ENCODE data around the gene AEBP2.

DNA sequence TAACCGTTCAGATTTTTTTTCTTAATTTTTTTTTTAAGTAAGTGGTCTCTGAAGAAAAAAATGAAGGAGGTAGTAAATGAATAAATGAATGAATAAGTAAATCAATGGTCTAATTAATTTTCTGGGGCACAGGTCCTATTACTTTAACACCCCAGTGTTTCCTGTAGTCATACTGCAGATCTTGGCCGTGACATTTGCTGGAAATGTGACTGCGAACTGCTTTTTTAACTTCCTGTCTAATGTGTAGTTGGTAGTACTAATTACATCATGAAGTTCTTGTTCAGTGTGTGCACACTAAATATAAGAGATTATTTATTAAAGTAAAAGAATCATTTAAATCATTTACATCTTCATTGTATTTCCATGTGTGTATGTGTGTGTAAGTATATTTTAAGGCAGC lies 45.4 kb downstream of the AEBP2 start:
- TF ChIP-seq RFX5 (IDR thresholded peaks at IDR 0.05; ENCODE audit: low read depth, low read length) (no peak), POLR2A (IDR thresholded peaks at IDR 0.05; ENCODE audit: low read depth, low read length) (no peak), MAZ (IDR thresholded peaks at IDR 0.05; ENCODE audit: borderline replicate concordance, low read depth, low read length) (no peak), CTCF (conservative IDR thresholded peaks at IDR 0.05; ENCODE audit: low read depth, low read length) (no peak), CHD1 (IDR thresholded peaks at IDR 0.05; ENCODE audit: low read depth, low read length) (no peak), RAD21 (IDR thresholded peaks at IDR 0.05; ENCODE audit: low read length) (no peak), MXI1 (IDR thresholded peaks at IDR 0.05; ENCODE audit: borderline replicate concordance, low read depth, low read length) (no peak), NFE2L2 (IDR thresholded peaks at IDR 0.05; ENCODE audit: low read depth, low read length) (no peak)
- TF ChIP-seq, protein P1, sequence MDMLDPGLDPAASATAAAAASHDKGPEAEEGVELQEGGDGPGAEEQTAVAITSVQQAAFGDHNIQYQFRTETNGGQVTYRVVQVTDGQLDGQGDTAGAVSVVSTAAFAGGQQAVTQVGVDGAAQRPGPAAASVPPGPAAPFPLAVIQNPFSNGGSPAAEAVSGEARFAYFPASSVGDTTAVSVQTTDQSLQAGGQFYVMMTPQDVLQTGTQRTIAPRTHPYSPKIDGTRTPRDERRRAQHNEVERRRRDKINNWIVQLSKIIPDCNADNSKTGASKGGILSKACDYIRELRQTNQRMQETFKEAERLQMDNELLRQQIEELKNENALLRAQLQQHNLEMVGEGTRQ (IDR thresholded peaks at IDR 0.05; ENCODE audit: low read depth, low read length), result no peak
- TF ChIP-seq, protein P2, sequence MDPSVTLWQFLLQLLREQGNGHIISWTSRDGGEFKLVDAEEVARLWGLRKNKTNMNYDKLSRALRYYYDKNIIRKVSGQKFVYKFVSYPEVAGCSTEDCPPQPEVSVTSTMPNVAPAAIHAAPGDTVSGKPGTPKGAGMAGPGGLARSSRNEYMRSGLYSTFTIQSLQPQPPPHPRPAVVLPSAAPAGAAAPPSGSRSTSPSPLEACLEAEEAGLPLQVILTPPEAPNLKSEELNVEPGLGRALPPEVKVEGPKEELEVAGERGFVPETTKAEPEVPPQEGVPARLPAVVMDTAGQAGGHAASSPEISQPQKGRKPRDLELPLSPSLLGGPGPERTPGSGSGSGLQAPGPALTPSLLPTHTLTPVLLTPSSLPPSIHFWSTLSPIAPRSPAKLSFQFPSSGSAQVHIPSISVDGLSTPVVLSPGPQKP (IDR thresholded peaks at IDR 0.05; ENCODE audit: borderline replicate concordance, low read depth, low read length), result no peak

All from IMR-90 (cell line).